ENCODE measurements around the gene VASP. TPM values are rescaled to one million over a fixed set of nuclear protein-coding genes. Genes with fewer than 3 reads are reported as not detected.
A peak's percentile ranks its signal among the peaks of the same experiment; 100 is the strongest.
"Not testable (repeated sequence)": the region's sequence is repeated elsewhere in the genome, so short reads cannot be mapped to it uniquely, and the experiment has no call there.

Gene VASP
- total RNA-seq, 1 experiment from 2014 or later, result 77.9 TPM

GRCh38 chr19:45505996-45506245, 1.4 kb upstream of the VASP start:
- Histone ChIP-seq H3K4me2 (ENCODE audit: low read depth, low read length, poor library complexity, severe bottlenecking) (peak overlapping the region; percentile 80), H3K9me3 (ENCODE audit: low read length) (no peaks in the 10 kb centered on the region), H3K79me2 (ENCODE audit: low read length) (peaks cover 36% of the 10 kb centered on the region), H3K27me3 (ENCODE audit: low read length) (no peaks in the 10 kb centered on the region), H2AFZ (ENCODE audit: low read length) (peak overlapping the region; percentile 21; the same call in 1 of the 2 replicates), H4K20me1 (ENCODE audit: insufficient read depth, low read depth, low read length) (peaks cover 8% of the 10 kb centered on the region; the same call in 1 of the 2 replicates), H3K9me2 (replicated peaks; ENCODE audit: insufficient read depth, low read length) (no peaks in the 10 kb centered on the region), H3K4me1 (ENCODE audit: low read length) (peaks cover 30% of the 10 kb centered on the region), H3K36me3 (ENCODE audit: insufficient read depth, low read length) (0 out of 2 replicates have a peak, but pooled peaks cover 3% of the 10 kb centered on the region), H3K9ac (ENCODE audit: low read length) (peak overlapping the region; percentile 96), H3K4me3 (ENCODE audit: low read length) (peak overlapping the region; percentile 99), H3K27ac (ENCODE audit: low read length) (no peak overlapping the region)
- DNase-seq, result no peak

GRCh38 chr19:45506246-45506988, 862 bp upstream of the VASP start:
- H3K79me2 ChIP-seq (ENCODE audit: low read length), result peaks cover 41% of the 10 kb centered on the region
- peak overlapping the region; percentile 84; the same call in 1 of the 2 replicates for H2AFZ ChIP-seq (ENCODE audit: low read length)
- no peaks in the 10 kb centered on the region for H3K9me3 ChIP-seq (ENCODE audit: low read length)
- H4K20me1 ChIP-seq (ENCODE audit: insufficient read depth, low read depth, low read length), result peaks cover 5% of the 10 kb centered on the region; the same call in 1 of the 2 replicates
- peak; percentile 98 for DNase-seq
- peak overlapping the region; percentile 99 for H3K4me3 ChIP-seq (ENCODE audit: low read length)
- H3K4me1 ChIP-seq (ENCODE audit: low read length), result peaks cover 32% of the 10 kb centered on the region
- no peaks in the 10 kb centered on the region for H3K36me3 ChIP-seq (ENCODE audit: insufficient read depth, low read length)
- H3K4me2 ChIP-seq (ENCODE audit: low read depth, low read length, poor library complexity, severe bottlenecking), result peak overlapping the region; percentile 80
- no peaks in the 10 kb centered on the region for H3K9me2 ChIP-seq (replicated peaks; ENCODE audit: insufficient read depth, low read length)
- peak overlapping the region; percentile 96 for H3K9ac ChIP-seq (ENCODE audit: low read length)
- H3K27ac ChIP-seq (ENCODE audit: low read length), result peak overlapping the region; percentile 87
- H3K27me3 ChIP-seq (ENCODE audit: low read length), result no peaks in the 10 kb centered on the region

GRCh38 chr19:45507872-45508416, 665 bp downstream of the VASP start:
- Histone ChIP-seq H3K27me3 (ENCODE audit: low read length) (no peaks in the 10 kb centered on the region), H3K9me2 (replicated peaks; ENCODE audit: insufficient read depth, low read length) (no peaks in the 10 kb centered on the region), H3K9me3 (ENCODE audit: low read length) (no peaks in the 10 kb centered on the region), H3K4me3 (ENCODE audit: low read length) (peak overlapping the region; percentile 99), H3K36me3 (ENCODE audit: insufficient read depth, low read length) (no peaks in the 10 kb centered on the region), H3K9ac (ENCODE audit: low read length) (peak overlapping the region; percentile 96), H2AFZ (ENCODE audit: low read length) (no peak overlapping the region), H3K79me2 (ENCODE audit: low read length) (peaks cover 55% of the 10 kb centered on the region), H3K4me2 (ENCODE audit: low read depth, low read length, poor library complexity, severe bottlenecking) (peak overlapping the region; percentile 80), H4K20me1 (ENCODE audit: insufficient read depth, low read depth, low read length) (peaks cover 5% of the 10 kb centered on the region; the same call in 1 of the 2 replicates), H3K4me1 (ENCODE audit: low read length) (peaks cover 38% of the 10 kb centered on the region), H3K27ac (ENCODE audit: low read length) (peak overlapping the region; percentile 87)
- DNase-seq, result peak; percentile 64

GRCh38 chr19:45508417-45508860, 1.2 kb downstream of the VASP start:
- H3K4me3 ChIP-seq (ENCODE audit: low read length), result peak overlapping the region; percentile 99
- H4K20me1 ChIP-seq (ENCODE audit: insufficient read depth, low read depth, low read length), result peaks cover 5% of the 10 kb centered on the region; the same call in 1 of the 2 replicates
- peaks cover 60% of the 10 kb centered on the region for H3K79me2 ChIP-seq (ENCODE audit: low read length)
- no peak overlapping the region for H2AFZ ChIP-seq (ENCODE audit: low read length)
- H3K4me1 ChIP-seq (ENCODE audit: low read length), result peaks cover 41% of the 10 kb centered on the region
- H3K27ac ChIP-seq (ENCODE audit: low read length), result peak overlapping the region; percentile 87
- H3K9ac ChIP-seq (ENCODE audit: low read length), result peak overlapping the region; percentile 96
- no peaks in the 10 kb centered on the region for H3K9me2 ChIP-seq (replicated peaks; ENCODE audit: insufficient read depth, low read length)
- H3K27me3 ChIP-seq (ENCODE audit: low read length), result no peaks in the 10 kb centered on the region
- H3K36me3 ChIP-seq (ENCODE audit: insufficient read depth, low read length), result no peaks in the 10 kb centered on the region
- DNase-seq, result peak; percentile 79
- H3K9me3 ChIP-seq (ENCODE audit: low read length), result no peaks in the 10 kb centered on the region
- peak overlapping the region; percentile 80 for H3K4me2 ChIP-seq (ENCODE audit: low read depth, low read length, poor library complexity, severe bottlenecking)

GRCh38 chr19:45508861-45509691, 1.8 kb downstream of the VASP start:
- Histone ChIP-seq H4K20me1 (ENCODE audit: insufficient read depth, low read depth, low read length) (peaks cover 5% of the 10 kb centered on the region; the same call in 1 of the 2 replicates), H3K4me1 (ENCODE audit: low read length) (peaks cover 48% of the 10 kb centered on the region), H3K27me3 (ENCODE audit: low read length) (no peaks in the 10 kb centered on the region), H3K4me2 (ENCODE audit: low read depth, low read length, poor library complexity, severe bottlenecking) (peak overlapping the region; percentile 80), H3K9ac (ENCODE audit: low read length) (peak overlapping the region; percentile 96), H3K79me2 (ENCODE audit: low read length) (peaks cover 66% of the 10 kb centered on the region), H3K36me3 (ENCODE audit: insufficient read depth, low read length) (no peaks in the 10 kb centered on the region), H3K9me3 (ENCODE audit: low read length) (no peaks in the 10 kb centered on the region), H3K4me3 (ENCODE audit: low read length) (peak overlapping the region; percentile 99), H3K9me2 (replicated peaks; ENCODE audit: insufficient read depth, low read length) (no peaks in the 10 kb centered on the region), H2AFZ (ENCODE audit: low read length) (no peak overlapping the region), H3K27ac (ENCODE audit: low read length) (peak overlapping the region; percentile 87)
- DNase-seq, result peak; percentile 77

GRCh38 chr19:45509692-45510015, 2.4 kb downstream of the VASP start:
- Histone ChIP-seq H3K4me2 (ENCODE audit: low read depth, low read length, poor library complexity, severe bottlenecking) (peak overlapping the region; percentile 80), H3K36me3 (ENCODE audit: insufficient read depth, low read length) (no peaks in the 10 kb centered on the region), H3K27ac (ENCODE audit: low read length) (peak overlapping the region; percentile 87), H3K4me1 (ENCODE audit: low read length) (peaks cover 54% of the 10 kb centered on the region), H3K4me3 (ENCODE audit: low read length) (peak overlapping the region; percentile 99), H3K9ac (ENCODE audit: low read length) (peak overlapping the region; percentile 96), H4K20me1 (ENCODE audit: insufficient read depth, low read depth, low read length) (peaks cover 5% of the 10 kb centered on the region; the same call in 1 of the 2 replicates), H3K27me3 (ENCODE audit: low read length) (no peaks in the 10 kb centered on the region), H2AFZ (ENCODE audit: low read length) (no peak overlapping the region), H3K9me2 (replicated peaks; ENCODE audit: insufficient read depth, low read length) (no peaks in the 10 kb centered on the region), H3K9me3 (ENCODE audit: low read length) (no peaks in the 10 kb centered on the region), H3K79me2 (ENCODE audit: low read length) (peaks cover 72% of the 10 kb centered on the region)
- DNase-seq, result no peak

- not testable (repeated sequence) for H4K20me1 ChIP-seq (ENCODE audit: insufficient read depth, low read depth, low read length); H3K9me3 ChIP-seq (ENCODE audit: low read length); DNase-seq; H2AFZ ChIP-seq (ENCODE audit: low read length); H3K27ac ChIP-seq (ENCODE audit: low read length); H3K4me2 ChIP-seq (ENCODE audit: low read depth, low read length, poor library complexity, severe bottlenecking); H3K27me3 ChIP-seq (ENCODE audit: low read length); H3K9me2 ChIP-seq (replicated peaks; ENCODE audit: insufficient read depth, low read length); H3K36me3 ChIP-seq (ENCODE audit: insufficient read depth, low read length); H3K4me3 ChIP-seq (ENCODE audit: low read length); H3K9ac ChIP-seq (ENCODE audit: low read length)
- peaks cover 61% of the 10 kb centered on the region for H3K4me1 ChIP-seq (ENCODE audit: low read length)
- H3K79me2 ChIP-seq (ENCODE audit: low read length), result peaks cover 78% of the 10 kb centered on the region
Measured at GRCh38 chr19:45510352-45510751, 3.1 kb downstream of the VASP start.

- H3K79me2 ChIP-seq (ENCODE audit: low read length), result peaks cover 85% of the 10 kb centered on the region
- no peaks in the 10 kb centered on the region for H3K9me3 ChIP-seq (ENCODE audit: low read length)
- H3K4me1 ChIP-seq (ENCODE audit: low read length), result peaks cover 58% of the 10 kb centered on the region
- H2AFZ ChIP-seq (ENCODE audit: low read length), result no peak overlapping the region
- H3K27ac ChIP-seq (ENCODE audit: low read length), result no peak overlapping the region
- H4K20me1 ChIP-seq (ENCODE audit: insufficient read depth, low read depth, low read length), result peaks cover 6% of the 10 kb centered on the region; the same call in 1 of the 2 replicates
- H3K27me3 ChIP-seq (ENCODE audit: low read length), result no peaks in the 10 kb centered on the region
- no peak for DNase-seq
- H3K4me3 ChIP-seq (ENCODE audit: low read length), result no peak overlapping the region
- no peak overlapping the region for H3K9ac ChIP-seq (ENCODE audit: low read length)
- H3K4me2 ChIP-seq (ENCODE audit: low read depth, low read length, poor library complexity, severe bottlenecking), result no peak overlapping the region
- H3K36me3 ChIP-seq (ENCODE audit: insufficient read depth, low read length), result no peaks in the 10 kb centered on the region
- no peaks in the 10 kb centered on the region for H3K9me2 ChIP-seq (replicated peaks; ENCODE audit: insufficient read depth, low read length)
Measured at GRCh38 chr19:45511074-45511473, 3.8 kb downstream of the VASP start.
